Chondrocyte (in vitro differentiated cells): Measurements from ENCODE around the gene C8B. TPM values are rescaled to one million over a fixed set of nuclear protein-coding genes. Genes with fewer than 3 reads are reported as not detected.

Source experiments
- DNase-seq: peaks from one replicate; pipeline ENCODE4 v3.0.0; 2021; ENCODE audit warnings: mixed read lengths, low spot score
- H3K27ac Mint-ChIP-seq: one replicate; pipeline ENCODE4 v1.8.0; 2021; ENCODE audit warnings: mild to moderate bottlenecking, moderate library complexity, mixed read lengths; ENCODE audit not compliant: unreplicated experiment
- H3K27me3 Mint-ChIP-seq: 2 replicates; pipeline ENCODE4 v1.8.0; 2021; ENCODE audit warnings: low read depth, mixed read lengths
- H3K36me3 Mint-ChIP-seq: 2 replicates; pipeline ENCODE4 v1.8.0; 2021; ENCODE audit warnings: low read depth, mixed read lengths
- H3K4me1 Mint-ChIP-seq: 2 replicates; pipeline ENCODE4 v1.8.0; 2021; ENCODE audit warnings: low read depth, mild to moderate bottlenecking, mixed read lengths
- H3K4me3 Mint-ChIP-seq: one replicate; pipeline ENCODE4 v1.8.0; 2021; ENCODE audit warnings: mild to moderate bottlenecking, moderate library complexity, mixed read lengths; ENCODE audit not compliant: unreplicated experiment
- H3K9me3 Mint-ChIP-seq: 2 replicates; pipeline ENCODE4 v1.8.0; 2021; ENCODE audit warnings: low read depth, mixed read lengths
- total RNA-seq: library from RNA; stranded (reverse); gene quantifications from 3 replicates; pipeline ENCODE4 v1.2.1, GENCODE V29; 2021
- TF ChIP-seq, protein P1 (sequence below): fragments of 200-600 bp; sonication (generic); IDR thresholded peaks from 2 replicates; pipeline ENCODE4 v1.5.0; 2021; ENCODE audit warnings: antibody characterized with exemption, mild to moderate bottlenecking, moderate library complexity

C8B gene
- total RNA-seq, 1 donor from 2014 or later = not detected

DNA sequence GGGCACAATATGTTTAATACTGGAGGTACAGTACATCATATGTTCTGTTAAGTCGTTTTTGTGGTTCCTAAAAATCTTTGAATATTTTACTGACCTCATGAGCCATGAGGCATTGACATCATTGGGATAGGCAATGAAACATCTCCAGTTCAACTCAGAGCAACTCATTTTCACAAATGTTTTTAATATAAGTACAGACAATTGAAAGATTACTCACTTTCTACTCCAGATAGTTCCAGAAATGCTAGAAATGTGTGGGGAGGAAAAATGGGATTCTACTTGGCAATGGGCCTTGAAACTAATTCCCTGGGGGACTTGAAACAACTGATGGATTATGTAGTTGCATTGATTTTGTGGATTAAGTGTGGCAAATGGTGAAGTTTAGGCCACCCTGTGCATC is 7.2 kb upstream of the C8B start:
- Mint-ChIP-seq H3K4me1 (no peaks in the 10 kb centered on the region), H3K27me3 (peaks cover 11% of the 10 kb centered on the region), H3K27ac (no peak overlapping the region), H3K4me3 (no peak overlapping the region), H3K36me3 (no peaks in the 10 kb centered on the region), H3K9me3 (peaks cover 2% of the 10 kb centered on the region)
- DNase-seq = no peak
- TF ChIP-seq, protein P1, sequence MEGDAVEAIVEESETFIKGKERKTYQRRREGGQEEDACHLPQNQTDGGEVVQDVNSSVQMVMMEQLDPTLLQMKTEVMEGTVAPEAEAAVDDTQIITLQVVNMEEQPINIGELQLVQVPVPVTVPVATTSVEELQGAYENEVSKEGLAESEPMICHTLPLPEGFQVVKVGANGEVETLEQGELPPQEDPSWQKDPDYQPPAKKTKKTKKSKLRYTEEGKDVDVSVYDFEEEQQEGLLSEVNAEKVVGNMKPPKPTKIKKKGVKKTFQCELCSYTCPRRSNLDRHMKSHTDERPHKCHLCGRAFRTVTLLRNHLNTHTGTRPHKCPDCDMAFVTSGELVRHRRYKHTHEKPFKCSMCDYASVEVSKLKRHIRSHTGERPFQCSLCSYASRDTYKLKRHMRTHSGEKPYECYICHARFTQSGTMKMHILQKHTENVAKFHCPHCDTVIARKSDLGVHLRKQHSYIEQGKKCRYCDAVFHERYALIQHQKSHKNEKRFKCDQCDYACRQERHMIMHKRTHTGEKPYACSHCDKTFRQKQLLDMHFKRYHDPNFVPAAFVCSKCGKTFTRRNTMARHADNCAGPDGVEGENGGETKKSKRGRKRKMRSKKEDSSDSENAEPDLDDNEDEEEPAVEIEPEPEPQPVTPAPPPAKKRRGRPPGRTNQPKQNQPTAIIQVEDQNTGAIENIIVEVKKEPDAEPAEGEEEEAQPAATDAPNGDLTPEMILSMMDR = no peak

GRCh38 chr1:56970280-56970679 is 4.5 kb upstream of the C8B start:
- Mint-ChIP-seq H3K27me3 (peaks cover 5% of the 10 kb centered on the region), H3K36me3 (no peaks in the 10 kb centered on the region), H3K4me3 (no peak overlapping the region), H3K27ac (no peak overlapping the region), H3K4me1 (no peaks in the 10 kb centered on the region), H3K9me3 (peaks cover 2% of the 10 kb centered on the region)
- DNase-seq = no peak
- TF ChIP-seq, protein P1 = no peak

GRCh38 chr1:56968878-56969495 is 3.2 kb upstream of the C8B start:
- H3K27ac Mint-ChIP-seq = no peak overlapping the region
- no peak overlapping the region for H3K4me3 Mint-ChIP-seq
- TF ChIP-seq, protein P1 = no peak
- H3K4me1 Mint-ChIP-seq = no peaks in the 10 kb centered on the region
- H3K36me3 Mint-ChIP-seq = no peaks in the 10 kb centered on the region
- H3K27me3 Mint-ChIP-seq = peaks cover 3% of the 10 kb centered on the region
- peaks cover 2% of the 10 kb centered on the region for H3K9me3 Mint-ChIP-seq
- DNase-seq = no peak

- Mint-ChIP-seq H3K9me3 (peaks cover 2% of the 10 kb centered on the region), H3K36me3 (no peaks in the 10 kb centered on the region), H3K4me1 (no peaks in the 10 kb centered on the region), H3K4me3 (no peak overlapping the region), H3K27me3 (peaks cover 3% of the 10 kb centered on the region), H3K27ac (no peak overlapping the region)
- no peak for DNase-seq
- TF ChIP-seq, protein P1 = peak; percentile 69
Observed at GRCh38 chr1:56967900-56968832, 2.4 kb upstream of the C8B start.

DNA sequence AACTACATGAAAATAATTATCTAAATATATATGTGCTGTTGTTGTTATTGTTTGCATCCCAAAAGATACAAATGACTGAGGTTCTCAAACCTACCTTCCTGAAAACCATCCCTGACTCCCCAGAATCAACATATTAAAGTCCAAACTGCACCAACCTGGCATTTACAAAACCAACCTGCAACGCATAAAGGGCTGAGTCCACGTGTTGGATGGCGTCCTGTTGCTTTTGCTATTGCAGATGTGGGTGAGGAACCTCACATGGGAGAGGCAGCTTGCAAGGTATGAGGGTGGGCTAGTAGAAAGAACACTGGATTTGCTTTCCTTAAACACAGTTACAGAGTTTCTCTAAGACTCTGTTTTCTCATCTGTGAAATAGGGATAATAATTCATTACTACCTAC is 1.5 kb upstream of the C8B start:
- Mint-ChIP-seq H3K27me3 (peaks cover 3% of the 10 kb centered on the region), H3K9me3 (peaks cover 2% of the 10 kb centered on the region), H3K36me3 (no peaks in the 10 kb centered on the region), H3K27ac (no peak overlapping the region), H3K4me3 (no peak overlapping the region), H3K4me1 (no peaks in the 10 kb centered on the region)
- DNase-seq = no peak
- TF ChIP-seq, protein P1 = no peak
